Amygdala (tissue), 56 donors: ENCODE data around the gene DEF6.

Experiments used
- DNase-seq, 56 donors: peaks; one replicate each; lab custom pipeline; 2025; lab: John Stamatoyannopoulos, UW

DEF6 gene

GRCh38 chr6:35297601-35298481, at the start of gene DEF6:
Gene DEF6, plus strand, starts transcription at chr6:35297818. Its CDS starts 39 bp downstream, at chr6:35297857.
- DNase-seq: peak in 17 of 56 donors; percentile 11 to 59 (median 25)

- no peak for DNase-seq
Measured at GRCh38 chr6:35248300-35248699, 49.3 kb upstream of the DEF6 start.

GRCh38 chr6:35248965-35249364, 48.7 kb upstream of the DEF6 start:
- peak in 4 of 56 donors; percentile 6 to 13 (median 10) for DNase-seq

- DNase-seq: no peak
Measured at GRCh38 chr6:35251949-35252348, 45.7 kb upstream of the DEF6 start.

GRCh38 chr6:35253249-35253648, 44.4 kb upstream of the DEF6 start:
- no peak for DNase-seq

- DNase-seq: no peak
Measured at GRCh38 chr6:35258336-35258735, 39.3 kb upstream of the DEF6 start.

- peak in 12 of 56 donors; percentile 27 to 66 (median 53) for DNase-seq
Measured at GRCh38 chr6:35258858-35259193, 38.8 kb upstream of the DEF6 start.

GRCh38 chr6:35259194-35259947, 38.2 kb upstream of the DEF6 start, which contains the start of gene ZNF76:
Gene ZNF76, plus strand, starts transcription at chr6:35259735. Its CDS starts 21,417 bp downstream, at chr6:35281152.
- peak; percentile 60 to 98 (median 94) for DNase-seq

GRCh38 chr6:35259948-35260590, 37.5 kb upstream of the DEF6 start:
- peak in 29 of 56 donors; percentile 21 to 85 (median 56) for DNase-seq

GRCh38 chr6:35260591-35261570, 36.7 kb upstream of the DEF6 start:
- no peak for DNase-seq

GRCh38 chr6:35262596-35262995, 35.0 kb upstream of the DEF6 start:
- no peak for DNase-seq

GRCh38 chr6:35264550-35265274, 32.9 kb upstream of the DEF6 start:
- DNase-seq: no peak

GRCh38 chr6:35265523-35265922, 32.1 kb upstream of the DEF6 start:
- DNase-seq: no peak

GRCh38 chr6:35267446-35267845, 30.2 kb upstream of the DEF6 start:
- DNase-seq: no peak

GRCh38 chr6:35267897-35268296, 29.7 kb upstream of the DEF6 start:
- no peak for DNase-seq

GRCh38 chr6:35272005-35272404, 25.6 kb upstream of the DEF6 start:
- no peak for DNase-seq

- DNase-seq: no peak
Measured at GRCh38 chr6:35273822-35274559, 23.6 kb upstream of the DEF6 start.

GRCh38 chr6:35275744-35276260, 21.8 kb upstream of the DEF6 start:
- no peak for DNase-seq
